Adrenal gland (tissue), 5 donors: ENCODE measurements around the gene AKR1C1.
"Not testable (repeated sequence)": the region's sequence is repeated elsewhere in the genome, so short reads cannot be mapped to it uniquely, and the experiment has no call there.

ENCODE experiments used
- POLR2A ChIP-seq, 2 donors: fragments of 450-650 bp; IDR thresholded peaks; one replicate each; pipeline ENCODE4 v1.6.1; 2017; ENCODE audit warnings: antibody characterized with exemption in 2 of 2, mild to moderate bottlenecking in 2 of 2, moderate library complexity in 1 of 2
- TF ChIP-seq, protein P1 (sequence below), 6 experiments: fragments of 450-650 bp in 4 of 6; fragments of 200-600 bp in 2 of 6; sonication (generic) in 1 of 6; IDR thresholded peaks; 1 replicate in 5 of 6; 2 replicates in 1 of 6; pipeline versions ENCODE4 v1.5.1 to v1.8.0; 2016 to 2021; ENCODE audit warnings: antibody characterized with exemption in 6 of 6, mild to moderate bottlenecking in 2 of 6, moderate library complexity in 1 of 6
- donor health status: DM: no; HTN: no; CAD: no.

DNA sequence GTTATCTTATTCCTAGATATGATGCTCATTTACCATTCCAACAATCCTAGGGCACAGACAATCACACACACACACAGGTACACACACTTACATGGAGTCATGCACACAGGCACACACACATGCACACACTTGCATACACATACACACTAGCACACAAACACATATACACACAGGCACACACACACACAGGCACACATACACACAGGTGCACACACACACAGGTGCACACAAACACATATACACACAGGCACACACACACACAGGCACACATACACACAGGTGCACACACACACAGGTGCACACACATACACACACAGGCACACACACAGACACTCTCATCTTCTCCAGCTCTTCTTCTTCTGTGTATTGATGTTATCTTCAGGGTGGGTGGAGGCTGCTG is 38.7 kb upstream of the AKR1C1 start:
- TF ChIP-seq, protein P1, sequence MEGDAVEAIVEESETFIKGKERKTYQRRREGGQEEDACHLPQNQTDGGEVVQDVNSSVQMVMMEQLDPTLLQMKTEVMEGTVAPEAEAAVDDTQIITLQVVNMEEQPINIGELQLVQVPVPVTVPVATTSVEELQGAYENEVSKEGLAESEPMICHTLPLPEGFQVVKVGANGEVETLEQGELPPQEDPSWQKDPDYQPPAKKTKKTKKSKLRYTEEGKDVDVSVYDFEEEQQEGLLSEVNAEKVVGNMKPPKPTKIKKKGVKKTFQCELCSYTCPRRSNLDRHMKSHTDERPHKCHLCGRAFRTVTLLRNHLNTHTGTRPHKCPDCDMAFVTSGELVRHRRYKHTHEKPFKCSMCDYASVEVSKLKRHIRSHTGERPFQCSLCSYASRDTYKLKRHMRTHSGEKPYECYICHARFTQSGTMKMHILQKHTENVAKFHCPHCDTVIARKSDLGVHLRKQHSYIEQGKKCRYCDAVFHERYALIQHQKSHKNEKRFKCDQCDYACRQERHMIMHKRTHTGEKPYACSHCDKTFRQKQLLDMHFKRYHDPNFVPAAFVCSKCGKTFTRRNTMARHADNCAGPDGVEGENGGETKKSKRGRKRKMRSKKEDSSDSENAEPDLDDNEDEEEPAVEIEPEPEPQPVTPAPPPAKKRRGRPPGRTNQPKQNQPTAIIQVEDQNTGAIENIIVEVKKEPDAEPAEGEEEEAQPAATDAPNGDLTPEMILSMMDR (IDR thresholded peaks at IDR 0.05): not testable (repeated sequence)
- TF ChIP-seq POLR2A (IDR thresholded peaks at IDR 0.05): not testable (repeated sequence)
